Measurements from ENCODE around the gene BCL2L13.

DNA sequence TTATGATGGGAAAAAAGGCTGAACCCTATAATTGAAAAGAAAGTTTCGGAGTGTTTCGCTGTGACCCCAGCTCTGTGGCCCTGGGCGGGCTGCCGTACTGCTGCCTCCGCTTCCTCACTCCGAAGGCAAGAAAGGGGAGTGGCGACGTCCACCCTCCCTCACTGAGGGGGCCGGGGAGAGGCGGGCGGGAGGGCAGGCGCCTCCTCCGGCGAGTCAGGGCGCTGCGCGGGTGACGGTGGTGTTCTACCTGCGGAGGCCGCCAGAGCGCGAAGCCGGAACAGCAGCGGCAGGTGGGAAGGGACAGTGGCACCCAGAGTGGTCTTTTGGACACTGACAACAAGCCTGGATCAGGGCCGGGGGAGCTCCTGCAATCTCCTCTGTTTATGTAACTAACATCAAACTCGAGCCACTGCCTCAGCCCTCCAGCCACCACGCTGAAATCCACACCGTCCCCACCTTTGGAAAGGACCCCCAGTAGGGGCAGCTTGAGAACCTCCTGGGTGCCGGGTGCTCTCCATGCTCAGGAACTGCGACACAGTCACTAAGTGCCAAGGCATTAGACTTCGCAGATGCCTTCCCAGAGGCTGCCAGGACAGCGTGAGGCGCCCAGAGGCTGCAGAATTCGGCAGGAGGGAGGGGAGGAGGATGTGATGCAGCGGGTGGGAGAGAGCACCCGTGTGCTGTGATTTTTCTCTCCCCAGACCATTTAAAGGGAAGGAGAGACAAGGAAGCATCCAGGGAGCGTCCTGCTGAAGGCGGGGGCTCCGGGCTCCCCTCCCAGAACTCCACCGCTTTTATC, 110.2 kb downstream of the BCL2L13 start:
- no peak for TF ChIP-seq EZH2 (IDR thresholded peaks at IDR 0.05; ENCODE audit: low read length)
- TF ChIP-seq, protein P1, sequence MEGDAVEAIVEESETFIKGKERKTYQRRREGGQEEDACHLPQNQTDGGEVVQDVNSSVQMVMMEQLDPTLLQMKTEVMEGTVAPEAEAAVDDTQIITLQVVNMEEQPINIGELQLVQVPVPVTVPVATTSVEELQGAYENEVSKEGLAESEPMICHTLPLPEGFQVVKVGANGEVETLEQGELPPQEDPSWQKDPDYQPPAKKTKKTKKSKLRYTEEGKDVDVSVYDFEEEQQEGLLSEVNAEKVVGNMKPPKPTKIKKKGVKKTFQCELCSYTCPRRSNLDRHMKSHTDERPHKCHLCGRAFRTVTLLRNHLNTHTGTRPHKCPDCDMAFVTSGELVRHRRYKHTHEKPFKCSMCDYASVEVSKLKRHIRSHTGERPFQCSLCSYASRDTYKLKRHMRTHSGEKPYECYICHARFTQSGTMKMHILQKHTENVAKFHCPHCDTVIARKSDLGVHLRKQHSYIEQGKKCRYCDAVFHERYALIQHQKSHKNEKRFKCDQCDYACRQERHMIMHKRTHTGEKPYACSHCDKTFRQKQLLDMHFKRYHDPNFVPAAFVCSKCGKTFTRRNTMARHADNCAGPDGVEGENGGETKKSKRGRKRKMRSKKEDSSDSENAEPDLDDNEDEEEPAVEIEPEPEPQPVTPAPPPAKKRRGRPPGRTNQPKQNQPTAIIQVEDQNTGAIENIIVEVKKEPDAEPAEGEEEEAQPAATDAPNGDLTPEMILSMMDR (optimal IDR thresholded peaks at IDR 0.05 in 1 of 3, IDR thresholded peaks at IDR 0.05 in 1 of 3, conservative IDR thresholded peaks at IDR 0.05 in 1 of 3; ENCODE audit: extremely low read depth in 1 of 3, insufficient read depth in 2 of 3, low read length in 3 of 3) = no peak
